T-helper 2 cell treated with Interferon-gamma antibody and Interleukin-4, amounts not matched to agents 5 μg/mL and 100 μg/mL, for 36 hours (primary cell): ENCODE measurements around the gene FOXO6.
A peak's percentile ranks its signal among the peaks of the same experiment; 100 is the strongest.

Experiments used
- DNase-seq: peaks from one replicate; pipeline ENCODE4 v3.0.0; 2021; ENCODE audit warnings: low spot score
- H3K27ac Mint-ChIP-seq: one replicate; pipeline ENCODE4 v1.8.0; 2021; ENCODE audit warnings: mild to moderate bottlenecking, mixed read lengths
- H3K27me3 Mint-ChIP-seq: one replicate; pipeline ENCODE4 v1.8.0; 2021; ENCODE audit warnings: low read depth, mixed read lengths
- H3K36me3 Mint-ChIP-seq: one replicate; pipeline ENCODE4 v1.8.0; 2021; ENCODE audit warnings: low read depth, mixed read lengths
- H3K4me1 Mint-ChIP-seq: one replicate; pipeline ENCODE4 v1.8.0; 2021; ENCODE audit warnings: low read depth, mixed read lengths
- H3K4me3 Mint-ChIP-seq: one replicate; pipeline ENCODE4 v1.8.0; 2022; ENCODE audit warnings: mild to moderate bottlenecking, moderate library complexity, mixed read lengths
- H3K9me3 Mint-ChIP-seq: one replicate; pipeline ENCODE4 v1.8.0; 2021; ENCODE audit warnings: mixed read lengths

Gene FOXO6

DNA sequence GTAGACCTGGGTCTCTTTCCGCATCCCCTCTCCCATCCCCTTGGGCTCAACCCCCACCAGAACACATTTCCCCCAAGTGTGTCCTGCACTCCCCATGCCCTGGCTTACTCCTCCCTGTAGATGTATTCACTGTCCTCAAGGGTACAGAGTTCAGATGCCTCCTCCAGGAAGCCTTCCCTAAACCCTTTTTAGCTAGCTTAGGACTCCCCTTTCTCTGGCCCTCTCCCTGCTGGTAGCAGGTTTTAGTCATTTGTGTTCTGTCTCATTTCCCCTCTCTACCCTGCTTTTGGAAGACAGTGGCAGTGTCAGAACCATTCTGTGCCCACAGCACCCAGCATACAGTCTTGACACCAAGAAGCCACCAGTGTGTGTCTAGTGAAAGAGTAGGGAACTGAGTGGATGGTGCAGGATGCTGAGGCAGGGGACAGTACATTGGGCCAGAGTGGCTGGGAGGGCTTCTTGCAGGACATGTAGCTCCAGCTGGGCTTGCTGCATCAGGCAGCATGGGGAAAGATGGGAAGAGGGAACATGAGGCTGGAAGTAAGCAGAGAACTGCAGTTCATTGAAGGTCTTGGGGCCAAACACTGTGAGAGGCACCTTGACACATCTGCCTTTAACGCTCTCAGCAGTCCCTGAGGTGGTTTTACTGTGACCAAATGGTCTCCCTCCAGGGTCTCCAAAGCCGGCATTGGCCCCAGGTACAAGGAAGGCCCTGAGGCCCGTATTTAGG lies 2.5 kb downstream of the FOXO6 start:
- no peak for DNase-seq
- Mint-ChIP-seq H3K27me3 (peaks cover 58% of the 10 kb centered on the region), H3K27ac (no peak overlapping the region), H3K36me3 (no peaks in the 10 kb centered on the region), H3K9me3 (no peaks in the 10 kb centered on the region), H3K4me3 (peak overlapping the region; percentile 4), H3K4me1 (no peaks in the 10 kb centered on the region)

DNA sequence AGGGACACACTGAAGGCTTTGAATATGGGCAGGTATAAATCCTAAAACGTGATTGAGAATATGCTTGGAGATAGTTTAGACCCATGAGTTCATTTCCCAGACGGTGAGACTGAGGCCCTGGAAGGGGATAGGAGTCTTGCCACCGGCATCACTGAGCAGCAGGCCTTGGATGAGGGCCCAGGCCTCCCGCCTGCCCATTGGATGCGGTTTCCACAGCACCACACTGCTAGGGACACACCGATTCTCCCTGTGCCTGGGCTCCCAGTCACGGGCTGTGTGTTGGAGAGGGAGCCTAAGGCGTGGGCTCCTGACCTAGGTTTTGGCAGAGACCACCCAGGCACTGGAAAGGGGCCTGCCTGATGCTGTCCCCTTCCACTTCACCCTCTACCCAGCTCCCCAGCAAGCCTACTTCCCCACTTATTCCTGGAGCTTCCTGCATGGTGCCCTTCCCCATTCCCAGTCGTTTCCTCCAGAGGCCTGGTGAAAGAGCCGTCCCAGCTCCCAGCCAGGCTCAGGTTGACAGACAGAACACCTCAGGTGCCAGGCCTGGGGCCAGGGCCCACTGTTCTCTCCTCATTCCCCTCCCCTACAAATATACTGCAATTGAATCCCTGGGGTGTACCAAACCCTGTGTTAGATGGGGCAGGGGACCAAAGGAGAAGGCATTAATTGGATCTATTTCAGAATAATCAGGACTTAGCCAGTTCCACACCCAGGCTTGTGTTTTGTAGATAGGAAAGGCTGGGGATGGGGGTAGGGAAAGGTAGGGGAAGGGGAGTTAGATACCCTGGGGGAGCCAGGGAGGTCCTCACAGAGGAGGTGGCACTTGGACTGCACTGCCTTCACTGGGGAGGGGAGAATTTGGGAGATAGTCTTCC lies 3.4 kb downstream of the FOXO6 start:
- Mint-ChIP-seq H3K9me3 (no peaks in the 10 kb centered on the region), H3K27me3 (peaks cover 57% of the 10 kb centered on the region), H3K4me3 (no peak overlapping the region), H3K27ac (no peak overlapping the region), H3K4me1 (no peaks in the 10 kb centered on the region), H3K36me3 (no peaks in the 10 kb centered on the region)
- DNase-seq = no peak

DNA sequence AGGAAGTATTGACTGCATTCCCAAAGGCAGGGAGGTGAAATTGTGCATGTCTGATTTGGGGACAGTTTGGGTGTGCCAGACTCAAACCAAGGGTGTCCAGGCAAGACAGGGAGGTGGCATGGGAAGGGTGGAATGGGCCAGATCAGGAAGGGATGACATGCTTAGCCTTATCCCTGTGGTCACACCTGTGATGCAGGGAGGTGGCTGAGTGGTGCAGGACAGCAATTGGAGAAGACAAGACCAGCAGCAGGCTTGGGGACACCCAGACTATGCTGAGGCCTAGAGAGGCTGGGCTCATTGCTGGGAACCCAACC lies 4.0 kb downstream of the FOXO6 start:
- DNase-seq = no peak
- no peaks in the 10 kb centered on the region for H3K36me3 Mint-ChIP-seq
- H3K9me3 Mint-ChIP-seq = no peaks in the 10 kb centered on the region
- peaks cover 53% of the 10 kb centered on the region for H3K27me3 Mint-ChIP-seq
- H3K4me3 Mint-ChIP-seq = no peak overlapping the region
- no peaks in the 10 kb centered on the region for H3K4me1 Mint-ChIP-seq
- no peak overlapping the region for H3K27ac Mint-ChIP-seq

DNA sequence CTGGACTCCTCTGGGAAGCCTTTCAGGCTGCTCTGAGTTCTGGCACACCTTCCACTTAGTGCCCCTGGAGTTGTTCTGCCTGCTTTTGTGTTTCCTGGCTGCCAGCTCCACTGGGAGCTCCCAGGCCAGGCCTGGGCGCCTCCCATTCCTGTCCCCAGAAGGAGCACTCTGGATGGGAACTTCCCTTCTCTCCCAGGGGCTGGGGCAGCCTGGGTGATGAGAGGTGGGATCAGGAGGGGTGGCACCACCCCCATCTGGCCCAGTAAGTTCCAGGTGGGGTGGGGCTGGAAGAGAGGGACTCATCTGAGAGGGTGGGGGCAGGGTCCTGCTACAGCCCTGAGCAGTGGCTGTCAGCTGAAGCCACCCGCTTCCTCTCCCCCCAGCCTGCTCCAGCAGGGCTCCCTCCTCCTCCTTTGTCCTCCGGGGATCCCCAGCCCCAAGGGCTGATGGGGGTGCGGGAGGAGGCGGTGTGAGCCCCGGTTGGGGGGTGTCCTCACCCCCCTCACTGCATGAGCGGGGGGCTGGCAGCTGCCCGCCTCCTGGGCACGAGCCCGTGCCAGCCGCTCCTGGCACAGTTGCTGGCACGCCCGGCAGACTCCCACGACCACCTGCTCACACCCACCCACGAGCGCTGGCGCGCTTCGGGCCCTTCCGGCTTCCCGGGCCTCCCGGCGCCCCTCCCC lies 4.7 kb downstream of the FOXO6 start:
- H3K36me3 Mint-ChIP-seq = no peaks in the 10 kb centered on the region
- H3K9me3 Mint-ChIP-seq = no peaks in the 10 kb centered on the region
- H3K27me3 Mint-ChIP-seq = peaks cover 55% of the 10 kb centered on the region
- no peak overlapping the region for H3K4me3 Mint-ChIP-seq
- no peak for DNase-seq
- H3K27ac Mint-ChIP-seq = no peak overlapping the region
- H3K4me1 Mint-ChIP-seq = no peaks in the 10 kb centered on the region

DNA sequence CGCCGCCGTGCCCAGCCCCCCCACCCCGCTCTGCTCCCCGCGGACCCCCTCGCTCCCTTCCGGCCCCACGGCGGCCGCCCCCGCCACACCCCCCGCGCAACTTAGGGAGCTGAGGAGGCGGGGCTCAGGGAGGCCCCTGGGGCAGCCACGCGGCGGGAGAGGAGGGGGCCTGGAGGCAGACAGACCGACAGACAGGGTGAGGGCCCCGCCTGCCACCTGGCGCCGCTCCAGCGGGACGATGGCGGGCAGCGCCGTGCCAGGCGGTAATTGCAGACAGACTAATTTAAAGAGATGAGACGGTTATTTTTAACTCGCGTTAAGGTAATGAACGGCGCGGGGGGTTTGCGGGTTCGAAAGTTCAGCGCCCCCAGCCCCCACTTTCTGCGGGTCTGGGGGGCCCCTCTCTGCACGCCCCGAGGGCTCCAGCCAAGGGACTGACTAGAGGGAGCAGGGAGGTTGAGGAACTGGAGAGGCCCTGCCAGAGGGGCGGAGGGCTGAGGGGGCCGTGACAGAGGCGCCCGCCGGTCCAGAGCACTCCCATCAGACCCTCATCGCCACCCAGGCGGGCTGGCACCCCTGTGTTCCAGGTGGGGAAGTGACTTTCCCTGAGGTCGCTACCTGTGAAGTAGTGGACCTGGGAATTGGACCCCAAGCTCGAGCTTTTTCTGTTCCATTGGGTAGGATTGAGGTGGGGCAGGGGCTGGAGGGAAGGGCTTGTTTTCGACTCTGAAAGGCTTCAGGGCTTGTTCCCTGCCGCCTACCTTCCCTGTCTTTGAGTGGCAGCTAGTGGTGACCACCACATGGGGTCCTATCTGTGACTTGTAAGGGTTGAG lies 5.4 kb downstream of the FOXO6 start:
- Mint-ChIP-seq H3K27me3 (peaks cover 57% of the 10 kb centered on the region), H3K27ac (no peak overlapping the region), H3K4me1 (no peaks in the 10 kb centered on the region), H3K36me3 (no peaks in the 10 kb centered on the region), H3K4me3 (peak overlapping the region; percentile 21), H3K9me3 (no peaks in the 10 kb centered on the region)
- no peak for DNase-seq

DNA sequence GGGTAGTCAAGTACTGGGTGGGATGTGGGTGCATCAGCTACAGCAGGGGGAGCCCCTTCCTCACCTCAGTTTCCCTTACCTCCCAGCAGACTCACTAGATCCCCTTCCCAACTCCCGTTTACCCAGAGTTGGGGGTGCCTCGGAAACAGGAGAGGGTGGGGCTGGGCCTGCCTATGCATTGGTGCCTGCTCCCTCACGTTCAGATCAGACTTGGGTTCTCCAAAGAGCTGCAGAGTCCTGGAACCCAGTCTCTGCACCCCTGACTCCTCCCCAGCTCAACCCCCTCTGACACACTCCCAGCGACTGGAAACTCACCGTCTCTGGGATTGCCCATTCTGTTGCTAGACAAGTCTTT lies 6.0 kb downstream of the FOXO6 start:
- Mint-ChIP-seq H3K27ac (no peak overlapping the region), H3K9me3 (no peaks in the 10 kb centered on the region), H3K4me3 (peak overlapping the region; percentile 21), H3K4me1 (no peaks in the 10 kb centered on the region), H3K36me3 (no peaks in the 10 kb centered on the region), H3K27me3 (peaks cover 57% of the 10 kb centered on the region)
- no peak for DNase-seq

DNA sequence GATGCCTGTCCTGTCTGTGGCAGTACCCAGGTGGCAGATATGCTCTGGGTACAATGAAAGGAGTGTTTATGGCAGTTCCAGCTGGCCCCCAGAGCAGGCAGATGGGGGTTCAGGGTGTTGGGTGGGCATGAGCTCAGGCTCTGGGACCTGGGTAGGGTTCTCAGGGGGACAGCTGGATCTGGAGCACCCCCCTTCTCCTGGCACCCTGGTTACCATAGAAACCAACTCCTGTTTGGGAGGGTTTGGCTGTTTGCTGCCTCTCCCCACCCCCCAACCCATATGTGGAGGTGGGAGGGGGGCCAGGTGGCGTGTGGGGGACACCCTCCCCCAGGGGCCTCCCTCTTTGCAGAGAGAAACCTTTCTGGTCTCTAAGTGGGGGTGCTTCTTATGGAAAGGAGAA lies 7.1 kb downstream of the FOXO6 start:
- no peak for DNase-seq
- Mint-ChIP-seq H3K27me3 (peaks cover 52% of the 10 kb centered on the region), H3K36me3 (no peaks in the 10 kb centered on the region), H3K4me1 (no peaks in the 10 kb centered on the region), H3K27ac (no peak overlapping the region), H3K9me3 (no peaks in the 10 kb centered on the region), H3K4me3 (no peak overlapping the region)

DNA sequence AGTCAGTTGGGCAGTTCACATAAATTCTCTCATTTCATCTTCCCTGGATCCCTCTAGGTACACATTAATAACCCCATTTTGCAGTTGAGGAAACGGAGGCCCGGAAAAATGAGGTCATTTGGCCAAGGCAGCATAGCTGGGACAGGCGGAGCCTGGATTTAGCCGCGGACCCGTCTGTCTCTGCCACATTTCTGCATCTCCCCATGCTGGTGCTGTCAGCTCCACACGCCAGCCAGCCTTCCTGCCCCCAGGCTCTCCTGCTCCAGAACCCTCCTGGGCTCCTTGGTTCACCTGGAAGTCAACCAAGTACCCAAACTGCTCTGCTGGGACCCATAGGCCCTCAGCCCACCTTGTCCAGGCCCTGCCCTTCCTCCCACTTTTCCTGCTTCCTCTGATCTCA lies 7.6 kb downstream of the FOXO6 start:
- DNase-seq = no peak
- Mint-ChIP-seq H3K4me3 (no peak overlapping the region), H3K9me3 (no peaks in the 10 kb centered on the region), H3K36me3 (no peaks in the 10 kb centered on the region), H3K27me3 (peaks cover 47% of the 10 kb centered on the region), H3K4me1 (no peaks in the 10 kb centered on the region), H3K27ac (no peak overlapping the region)

DNA sequence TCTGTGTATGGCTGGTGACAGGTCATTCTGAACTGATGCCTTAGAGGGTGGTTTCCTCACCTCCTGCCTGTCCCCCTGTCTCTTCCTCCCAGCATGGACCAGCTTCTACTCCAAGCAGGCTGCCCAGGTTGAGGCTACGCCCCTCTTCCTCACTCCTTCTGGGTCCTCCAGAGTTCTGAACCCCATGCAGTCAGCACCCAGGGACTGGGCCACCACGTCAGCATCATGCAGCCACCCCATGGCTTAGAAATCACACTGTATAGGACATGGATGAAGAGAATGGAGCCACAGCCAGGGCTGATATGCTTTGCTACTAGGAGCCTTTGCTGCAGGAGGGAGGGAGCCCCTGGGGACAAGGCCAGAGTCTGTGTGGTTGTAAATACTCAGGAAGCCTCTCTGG lies 8.3 kb downstream of the FOXO6 start:
- H3K36me3 Mint-ChIP-seq = no peaks in the 10 kb centered on the region
- no peaks in the 10 kb centered on the region for H3K9me3 Mint-ChIP-seq
- no peak overlapping the region for H3K4me3 Mint-ChIP-seq
- peaks cover 42% of the 10 kb centered on the region for H3K27me3 Mint-ChIP-seq
- no peaks in the 10 kb centered on the region for H3K4me1 Mint-ChIP-seq
- no peak overlapping the region for H3K27ac Mint-ChIP-seq
- no peak for DNase-seq

DNA sequence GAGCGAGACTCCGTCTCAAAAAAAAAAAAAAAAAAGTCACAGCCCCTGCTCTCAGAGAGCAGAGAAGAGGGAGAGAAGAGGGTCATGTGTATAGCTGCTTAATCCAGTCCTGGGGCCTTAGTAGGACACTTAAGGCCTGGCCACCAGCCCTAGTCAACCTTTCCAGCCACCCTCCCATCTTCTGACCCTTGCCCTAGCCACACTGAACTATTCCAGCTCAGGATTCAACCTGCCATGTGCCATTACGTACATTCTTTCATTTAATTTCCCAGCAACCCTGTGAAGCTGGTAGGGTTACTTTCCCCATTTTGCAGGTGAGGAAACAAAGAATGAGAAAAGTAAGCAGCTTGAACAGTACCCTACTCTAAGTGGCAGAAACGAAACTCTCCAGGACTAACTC lies 9.0 kb downstream of the FOXO6 start:
- Mint-ChIP-seq H3K9me3 (no peaks in the 10 kb centered on the region), H3K4me1 (no peaks in the 10 kb centered on the region), H3K36me3 (no peaks in the 10 kb centered on the region), H3K27ac (no peak overlapping the region), H3K27me3 (peaks cover 39% of the 10 kb centered on the region), H3K4me3 (no peak overlapping the region)
- DNase-seq = no peak

DNA sequence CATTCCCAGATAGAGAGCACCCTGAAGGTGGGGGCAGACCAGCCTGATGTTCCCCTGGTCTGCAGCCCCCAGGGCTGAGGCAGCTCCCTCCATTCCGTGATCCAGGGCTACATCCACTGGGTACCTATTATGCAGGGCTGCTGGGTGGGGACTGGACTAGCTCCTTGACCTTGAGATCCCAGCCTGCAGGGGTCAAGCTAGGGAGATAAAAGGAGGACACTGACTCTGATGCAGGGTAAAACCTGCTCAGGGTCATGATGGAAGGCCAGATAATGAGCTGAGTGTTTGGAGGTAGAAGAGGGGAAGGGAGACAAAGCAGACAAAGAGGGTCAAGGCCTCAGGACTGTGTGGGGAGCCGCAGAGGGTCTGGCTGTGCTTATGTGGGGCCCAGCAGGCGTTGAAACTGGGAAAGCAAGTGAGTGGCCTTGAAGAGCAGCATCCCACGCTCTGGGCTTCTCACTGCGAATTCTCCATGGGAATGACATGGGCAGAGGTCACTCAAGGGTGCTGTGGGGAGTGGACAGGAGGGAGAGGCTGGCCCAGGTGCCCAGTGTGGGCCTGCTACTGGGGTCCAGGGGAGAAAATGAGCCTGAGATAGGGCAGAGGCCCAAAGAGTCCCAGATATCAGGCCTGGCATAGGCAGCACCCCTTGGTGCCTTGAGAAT lies 9.7 kb downstream of the FOXO6 start:
- peaks cover 36% of the 10 kb centered on the region for H3K27me3 Mint-ChIP-seq
- H3K27ac Mint-ChIP-seq = no peak overlapping the region
- no peaks in the 10 kb centered on the region for H3K4me1 Mint-ChIP-seq
- no peak for DNase-seq
- no peaks in the 10 kb centered on the region for H3K36me3 Mint-ChIP-seq
- H3K9me3 Mint-ChIP-seq = no peaks in the 10 kb centered on the region
- H3K4me3 Mint-ChIP-seq = no peak overlapping the region

DNA sequence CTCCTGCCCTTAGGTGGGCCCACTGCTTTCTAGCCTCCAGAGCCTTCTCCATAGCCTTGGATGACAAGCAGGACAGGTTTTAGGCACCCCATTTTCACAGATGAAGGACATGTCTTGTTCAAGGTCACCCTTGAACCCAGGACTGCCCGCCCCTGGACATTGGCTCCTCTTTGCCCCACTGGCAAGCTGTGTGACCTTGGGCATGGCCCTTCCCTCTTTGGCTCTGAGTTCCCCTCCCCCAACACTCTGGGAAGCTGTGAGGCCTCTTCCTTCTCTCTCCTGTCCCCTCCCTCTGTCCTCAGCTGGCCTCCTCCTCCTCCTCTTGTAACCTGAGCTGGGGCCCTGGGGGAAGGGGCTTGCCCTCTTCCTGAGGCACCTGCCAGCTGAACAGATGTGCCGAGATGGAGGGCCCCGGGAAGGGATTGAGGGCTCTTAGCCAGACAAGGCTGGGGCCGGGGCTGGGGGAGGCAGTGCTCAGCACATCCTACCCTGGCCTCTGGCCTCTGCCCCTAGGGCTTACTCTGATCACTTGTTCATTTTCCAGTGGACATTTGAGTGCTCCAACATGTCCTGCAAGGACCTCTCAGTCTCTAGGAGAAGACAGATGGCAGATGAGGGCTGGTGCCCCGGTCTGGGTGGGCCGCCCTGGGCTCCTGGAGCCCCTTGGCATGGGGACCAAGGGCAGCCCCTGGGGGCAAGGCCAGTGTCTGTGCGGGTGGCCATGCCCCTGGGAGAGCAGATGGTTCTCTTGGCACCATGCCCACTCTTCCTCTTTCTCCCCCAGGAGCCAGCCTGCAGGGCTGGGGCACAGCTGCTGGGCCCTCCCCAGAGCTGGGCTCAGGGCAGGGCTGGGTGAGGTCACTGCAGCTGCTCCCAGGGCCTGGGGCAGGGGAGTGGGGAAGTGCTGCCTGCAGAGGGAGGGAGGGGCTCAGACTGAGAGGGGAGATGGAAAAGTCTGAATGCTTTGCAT lies 10.7 kb downstream of the FOXO6 start:
- Mint-ChIP-seq H3K27ac (no peak overlapping the region), H3K36me3 (no peaks in the 10 kb centered on the region), H3K4me3 (no peak overlapping the region), H3K9me3 (no peaks in the 10 kb centered on the region), H3K27me3 (peaks cover 38% of the 10 kb centered on the region), H3K4me1 (no peaks in the 10 kb centered on the region)
- DNase-seq = no peak
